K562 (cell line): ENCODE measurements around the gene GAL.

Experiments
- ELF1 ChIP-seq: fragments of 200-800 bp; sonication (Bioruptor generic); IDR thresholded peaks from 2 replicates; pipeline ENCODE4 v1.6.1; 2016; ENCODE audit warnings: missing genetic modification characterization, missing compliant biosample characterization
- EZH2 ChIP-seq: IDR thresholded peaks from 2 replicates; pipeline ENCODE4 v1.6.1; 2012; ENCODE audit warnings: low read depth, mild to moderate bottlenecking, inconsistent platforms, low read length, borderline replicate concordance
- FOXM1 ChIP-seq, 2 experiments: fragments of 450-650 bp in 1 of 2; sonication (generic) in 1 of 2; formaldehyde crosslinking in 1 of 2; IDR thresholded peaks; 2 replicates each; pipeline versions ENCODE4 v1.6.1 to v1.9.0; 2017 to 2022; ENCODE audit warnings: low read depth in 2 of 2, mild to moderate bottlenecking in 2 of 2, missing genetic modification reagents in 1 of 2, moderate library complexity in 1 of 2
- HDAC8 ChIP-seq: fragments of 450-650 bp; IDR thresholded peaks from 2 replicates; pipeline ENCODE4 v1.6.1; 2016; ENCODE audit warnings: mild to moderate bottlenecking, missing genetic modification characterization, moderate library complexity, missing compliant biosample characterization
- MAFF ChIP-seq: IDR thresholded peaks from 2 replicates; pipeline ENCODE4 v1.6.1; 2012; ENCODE audit warnings: low read length, improper control_type of control experiment
- RFX5 ChIP-seq: IDR thresholded peaks from 2 replicates; pipeline ENCODE4 v1.6.1; 2011; ENCODE audit warnings: low read depth, mild to moderate bottlenecking, improper control_type of control experiment, low read length
- SP1 ChIP-seq: sonication (generic); formaldehyde crosslinking; IDR thresholded peaks from 2 replicates; pipeline ENCODE4 v1.8.1; 2022; ENCODE audit warnings: mild to moderate bottlenecking, missing genetic modification reagents
- TEAD4 ChIP-seq, 2 experiments: sonication (generic) in 1 of 2; formaldehyde crosslinking in 1 of 2; IDR thresholded peaks; 2 replicates each; pipeline versions ENCODE4 v1.6.1 to v1.8.0; 2012 to 2022; ENCODE audit warnings: borderline replicate concordance in 1 of 2, inconsistent platforms in 1 of 2, low read length in 1 of 2, mild to moderate bottlenecking in 1 of 2, missing genetic modification reagents in 1 of 2
- TRIM28 ChIP-seq: fragments of 450-650 bp; IDR thresholded peaks from 2 replicates; pipeline ENCODE4 v1.6.1; 2017
- TF ChIP-seq, protein P1 (sequence below): fragments of 450-650 bp; IDR thresholded peaks from 2 replicates; pipeline ENCODE4 v1.6.1; 2016; ENCODE audit warnings: low read depth
- TF ChIP-seq, protein P2 (sequence below): sonication (generic); formaldehyde crosslinking; IDR thresholded peaks from 2 replicates; pipeline ENCODE4 v1.9.0; 2022; ENCODE audit warnings: mild to moderate bottlenecking, missing genetic modification reagents
- TF ChIP-seq, protein P3 (sequence below), 2 experiments: fragments of 450-650 bp in 1 of 2; sonication (generic) in 1 of 2; formaldehyde crosslinking; conservative IDR thresholded peaks; 2 replicates each; pipeline versions ENCODE4 v1.4.0 to v1.8.1; 2020 to 2022; ENCODE audit warnings: mild to moderate bottlenecking in 1 of 2, missing genetic modification reagents in 1 of 2

DNA sequence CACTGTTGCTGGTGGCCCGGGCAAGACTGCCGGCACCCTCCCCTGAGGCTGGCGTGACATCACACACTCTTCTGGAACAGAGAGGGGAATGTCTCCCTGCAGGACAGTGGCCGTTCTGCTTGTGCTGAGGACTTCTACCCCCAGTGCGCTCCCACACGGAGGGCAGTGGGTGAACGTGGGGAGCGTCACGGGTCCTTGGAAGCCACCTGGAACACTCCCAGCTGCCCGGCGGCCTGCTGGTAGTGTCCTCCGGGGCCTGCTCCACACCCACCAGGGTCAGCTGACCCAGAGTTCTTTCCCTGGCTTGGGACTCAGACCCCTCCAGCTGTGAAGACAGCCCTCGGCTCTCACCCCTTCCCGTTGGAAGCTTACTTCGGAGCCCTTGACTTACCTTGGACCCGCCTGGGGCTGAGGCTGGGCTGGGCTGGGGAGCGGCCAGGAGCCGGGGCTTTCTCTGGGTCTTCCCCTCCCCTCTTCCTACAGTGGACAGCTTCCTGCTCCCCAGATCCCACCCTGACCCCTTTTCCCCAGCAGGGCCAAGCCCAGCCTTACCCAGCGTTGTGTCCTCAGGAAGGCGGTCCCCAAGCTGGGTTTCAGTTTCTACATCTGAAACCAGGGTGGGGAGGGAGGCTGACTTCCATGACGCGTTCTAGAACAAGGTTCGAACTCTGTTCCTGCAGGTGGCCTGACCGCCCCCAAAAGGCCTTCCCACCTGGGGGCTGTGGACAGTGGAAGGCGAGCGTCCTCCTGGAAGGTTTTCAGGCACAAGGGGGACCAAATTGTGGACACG, 14.8 kb upstream of the GAL start:
- no peak for TF ChIP-seq HDAC8 (tag)
- no peak for TF ChIP-seq TEAD4 (IDR thresholded peaks at IDR 0.05; ENCODE audit: low read length)
- TF ChIP-seq TEAD4 (CRISPR knock-in tag; IDR thresholded peaks at IDR 0.05; ENCODE audit: borderline replicate concordance), result no peak
- TF ChIP-seq FOXM1 (IDR thresholded peaks at IDR 0.05; ENCODE audit: low read depth), result no peak
- no peak for TF ChIP-seq FOXM1 (CRISPR knock-in tag; IDR thresholded peaks at IDR 0.05; ENCODE audit: low read depth)
- no peak for TF ChIP-seq ELF1 (tag)
- no peak for TF ChIP-seq SP1 (CRISPR knock-in tag)
- TF ChIP-seq, protein P1, sequence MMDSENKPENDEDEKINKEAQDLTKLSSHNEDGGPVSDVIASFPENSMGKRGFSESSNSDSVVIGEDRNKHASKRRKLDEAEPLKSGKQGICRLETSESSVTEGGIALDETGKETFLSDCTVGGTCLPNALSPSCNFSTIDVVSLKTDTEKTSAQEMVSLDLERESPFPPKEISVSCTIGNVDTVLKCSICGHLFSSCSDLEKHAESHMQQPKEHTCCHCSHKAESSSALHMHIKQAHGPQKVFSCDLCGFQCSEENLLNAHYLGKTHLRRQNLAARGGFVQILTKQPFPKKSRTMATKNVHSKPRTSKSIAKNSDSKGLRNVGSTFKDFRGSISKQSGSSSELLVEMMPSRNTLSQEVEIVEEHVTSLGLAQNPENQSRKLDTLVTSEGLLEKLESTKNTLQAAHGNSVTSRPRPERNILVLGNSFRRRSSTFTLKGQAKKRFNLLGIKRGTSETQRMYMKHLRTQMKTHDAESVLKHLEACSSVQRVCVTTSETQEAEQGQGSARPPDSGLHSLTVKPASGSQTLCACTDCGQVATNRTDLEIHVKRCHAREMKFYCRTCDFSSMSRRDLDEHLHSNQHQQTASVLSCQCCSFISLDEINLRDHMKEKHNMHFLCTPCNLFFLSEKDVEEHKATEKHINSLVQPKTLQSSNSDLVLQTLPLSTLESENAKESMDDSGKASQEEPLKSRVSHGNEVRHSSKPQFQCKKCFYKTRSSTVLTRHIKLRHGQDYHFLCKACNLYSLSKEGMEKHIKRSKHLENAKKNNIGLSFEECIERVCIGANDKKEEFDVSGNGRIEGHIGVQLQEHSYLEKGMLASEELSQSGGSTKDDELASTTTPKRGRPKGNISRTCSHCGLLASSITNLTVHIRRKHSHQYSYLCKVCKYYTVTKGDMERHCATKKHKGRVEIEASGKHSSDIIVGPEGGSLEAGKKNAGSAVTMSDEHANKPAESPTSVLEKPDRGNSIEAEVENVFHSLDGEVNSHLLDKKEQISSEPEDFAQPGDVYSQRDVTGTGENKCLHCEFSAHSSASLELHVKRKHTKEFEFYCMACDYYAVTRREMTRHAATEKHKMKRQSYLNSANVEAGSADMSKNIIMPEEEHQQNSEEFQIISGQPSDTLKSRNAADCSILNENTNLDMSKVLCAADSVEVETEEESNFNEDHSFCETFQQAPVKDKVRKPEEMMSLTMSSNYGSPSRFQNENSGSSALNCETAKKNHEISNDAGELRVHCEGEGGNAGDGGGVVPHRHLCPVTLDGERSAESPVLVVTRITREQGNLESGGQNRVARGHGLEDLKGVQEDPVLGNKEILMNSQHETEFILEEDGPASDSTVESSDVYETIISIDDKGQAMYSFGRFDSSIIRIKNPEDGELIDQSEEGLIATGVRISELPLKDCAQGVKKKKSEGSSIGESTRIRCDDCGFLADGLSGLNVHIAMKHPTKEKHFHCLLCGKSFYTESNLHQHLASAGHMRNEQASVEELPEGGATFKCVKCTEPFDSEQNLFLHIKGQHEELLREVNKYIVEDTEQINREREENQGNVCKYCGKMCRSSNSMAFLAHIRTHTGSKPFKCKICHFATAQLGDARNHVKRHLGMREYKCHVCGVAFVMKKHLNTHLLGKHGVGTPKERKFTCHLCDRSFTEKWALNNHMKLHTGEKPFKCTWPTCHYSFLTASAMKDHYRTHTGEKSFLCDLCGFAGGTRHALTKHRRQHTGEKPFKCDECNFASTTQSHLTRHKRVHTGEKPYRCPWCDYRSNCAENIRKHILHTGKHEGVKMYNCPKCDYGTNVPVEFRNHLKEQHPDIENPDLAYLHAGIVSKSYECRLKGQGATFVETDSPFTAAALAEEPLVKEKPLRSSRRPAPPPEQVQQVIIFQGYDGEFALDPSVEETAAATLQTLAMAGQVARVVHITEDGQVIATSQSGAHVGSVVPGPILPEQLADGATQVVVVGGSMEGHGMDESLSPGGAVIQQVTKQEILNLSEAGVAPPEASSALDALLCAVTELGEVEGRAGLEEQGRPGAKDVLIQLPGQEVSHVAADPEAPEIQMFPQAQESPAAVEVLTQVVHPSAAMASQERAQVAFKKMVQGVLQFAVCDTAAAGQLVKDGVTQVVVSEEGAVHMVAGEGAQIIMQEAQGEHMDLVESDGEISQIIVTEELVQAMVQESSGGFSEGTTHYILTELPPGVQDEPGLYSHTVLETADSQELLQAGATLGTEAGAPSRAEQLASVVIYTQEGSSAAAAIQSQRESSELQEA, result no peak
- no peak for TF ChIP-seq EZH2
- no peak for TF ChIP-seq RFX5
- TF ChIP-seq, protein P2, sequence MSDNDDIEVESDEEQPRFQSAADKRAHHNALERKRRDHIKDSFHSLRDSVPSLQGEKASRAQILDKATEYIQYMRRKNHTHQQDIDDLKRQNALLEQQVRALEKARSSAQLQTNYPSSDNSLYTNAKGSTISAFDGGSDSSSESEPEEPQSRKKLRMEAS (CRISPR knock-in tag), result no peak
- no peak for TF ChIP-seq TRIM28
- TF ChIP-seq MAFF, result no peak
- TF ChIP-seq, protein P3, sequence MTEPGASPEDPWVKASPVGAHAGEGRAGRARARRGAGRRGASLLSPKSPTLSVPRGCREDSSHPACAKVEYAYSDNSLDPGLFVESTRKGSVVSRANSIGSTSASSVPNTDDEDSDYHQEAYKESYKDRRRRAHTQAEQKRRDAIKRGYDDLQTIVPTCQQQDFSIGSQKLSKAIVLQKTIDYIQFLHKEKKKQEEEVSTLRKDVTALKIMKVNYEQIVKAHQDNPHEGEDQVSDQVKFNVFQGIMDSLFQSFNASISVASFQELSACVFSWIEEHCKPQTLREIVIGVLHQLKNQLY (CRISPR knock-in tag; conservative IDR thresholded peaks at IDR 0.05), result no peak
